Endothelial cell of umbilical vein (primary cell): ENCODE data around the gene ADIPOR2.

Source experiments
- CTCF ChIP-seq, 2 donors: IDR thresholded peaks; 1 replicate in 1 of 2; 2 replicates in 1 of 2; pipeline ENCODE4 v1.5.1; 2011; ENCODE audit warnings: low read length in 2 of 2, mild to moderate bottlenecking in 2 of 2, moderate library complexity in 2 of 2, control low read depth in 1 of 2, inconsistent platforms in 1 of 2, low read depth in 1 of 2; ENCODE audit not compliant: insufficient read depth in 1 of 2; ENCODE audit errors: extremely low read depth in 1 of 2
- EZH2 ChIP-seq: IDR thresholded peaks from 2 replicates; pipeline ENCODE4 v1.6.1; 2012; ENCODE audit warnings: borderline replicate concordance, low read depth, mild to moderate bottlenecking, moderate library complexity, low read length, inconsistent platforms; ENCODE audit not compliant: severe bottlenecking
- JUN ChIP-seq: IDR thresholded peaks from 2 replicates; pipeline ENCODE4 v1.6.1; 2011; ENCODE audit warnings: borderline replicate concordance, low read depth; ENCODE audit not compliant: insufficient read length, insufficient read depth
- MYC ChIP-seq: IDR thresholded peaks from one replicate; pipeline ENCODE4 v1.6.1; 2011; ENCODE audit warnings: mild to moderate bottlenecking, low read depth, low read length
- POLR2A ChIP-seq: IDR thresholded peaks from 2 replicates; pipeline ENCODE4 v1.6.1; 2012; ENCODE audit warnings: low read depth, mild to moderate bottlenecking, control low read depth, low read length
- POLR2AphosphoS5 ChIP-seq: IDR thresholded peaks from 2 replicates; pipeline ENCODE4 v1.6.1; 2012; ENCODE audit warnings: low read depth, mild to moderate bottlenecking, control low read depth, low read length, moderate library complexity; ENCODE audit not compliant: insufficient read depth

- no peak for TF ChIP-seq CTCF (IDR thresholded peaks at IDR 0.05; ENCODE audit: extremely low read depth in 1 of 2, insufficient read depth in 1 of 2, low read depth in 1 of 2, low read length in 2 of 2)
- TF ChIP-seq POLR2A = no peak
- TF ChIP-seq JUN = no peak
- TF ChIP-seq MYC = no peak
- TF ChIP-seq POLR2AphosphoS5 = no peak
- no peak for TF ChIP-seq EZH2
Observed at GRCh38 chr12:1643905-1644533, 46.9 kb upstream of the ADIPOR2 start.
